Loucy (cell line): ENCODE data around the gene MCAT.

Experiments used
- CTCF ChIP-seq: fragments of 200-600 bp; sonication (generic); conservative IDR thresholded peaks from 2 replicates; pipeline ENCODE4 v1.5.1; 2014; ENCODE audit warnings: mild to moderate bottlenecking, antibody characterized with exemption, low read length
- EZH2phosphoT487 ChIP-seq: fragments of 200-600 bp; IDR thresholded peaks from 2 replicates; pipeline ENCODE4 v1.6.1; 2018; ENCODE audit warnings: antibody characterized with exemption, mild to moderate bottlenecking, moderate library complexity, borderline replicate concordance

- TF ChIP-seq CTCF (no peak), EZH2phosphoT487 (no peak)
Measured at GRCh38 chr22:43160497-43161126, 17.4 kb upstream of the MCAT start.
